HL-60 (cell line): ENCODE data around the gene DHX29.

ENCODE experiments used
- DNase-seq, 2 experiments: peaks; one replicate each; pipeline ENCODE4 v3.0.0-alpha.2; 2010 to 2020; ENCODE audit warnings: low read depth in 1 of 2, low spot score in 1 of 2
- H3K27ac ChIP-seq: fragments of 250-450 bp; sonication (Bioruptor Pico); replicated peaks from 2 replicates; pipeline ENCODE4 v1.5.1; 2020; ENCODE audit warnings: mild to moderate bottlenecking, moderate library complexity
- H3K27me3 ChIP-seq: fragments of 250-450 bp; sonication (Bioruptor Pico); 2 replicates; pipeline ENCODE4 v1.5.1; 2021; ENCODE audit warnings: mild to moderate bottlenecking, moderate library complexity; ENCODE audit not compliant: insufficient read depth, poor library complexity, severe bottlenecking
- H3K4me3 ChIP-seq: replicated peaks from 2 replicates; pipeline ENCODE4 v1.5.1; 2011; ENCODE audit warnings: mild to moderate bottlenecking, control low read depth, low read length; ENCODE audit not compliant: insufficient read depth
- GABPA ChIP-seq: IDR thresholded peaks from 2 replicates; pipeline ENCODE4 v1.6.1; 2012; ENCODE audit warnings: low read depth
- POLR2AphosphoS5 ChIP-seq: IDR thresholded peaks from 2 replicates; pipeline ENCODE4 v1.6.1; 2012; ENCODE audit warnings: low read depth
- REST ChIP-seq: IDR thresholded peaks from 2 replicates; pipeline ENCODE4 v1.6.1; 2012; ENCODE audit warnings: low read depth; ENCODE audit not compliant: insufficient replicate concordance
- SPI1 ChIP-seq: IDR thresholded peaks from 2 replicates; pipeline ENCODE4 v1.6.1; 2012; ENCODE audit warnings: low read depth, mild to moderate bottlenecking, borderline replicate concordance
- TF ChIP-seq, protein P1 (sequence below): IDR thresholded peaks from one replicate; pipeline ENCODE4 v1.5.1; 2011; ENCODE audit warnings: low read length, control low read depth, inconsistent platforms; ENCODE audit not compliant: insufficient read depth

DHX29 gene

GRCh38 chr5:55227664-55228430 lies 79.6 kb downstream of the DHX29 start:
- Histone ChIP-seq H3K27ac (no peak overlapping the region), H3K27me3 (peaks cover 49% of the 10 kb centered on the region), H3K4me3 (peak overlapping the region; percentile 32)
- DNase-seq = no peak
- TF ChIP-seq REST (no peak), POLR2AphosphoS5 (no peak), GABPA (no peak), SPI1 (no peak)
- TF ChIP-seq, protein P1, sequence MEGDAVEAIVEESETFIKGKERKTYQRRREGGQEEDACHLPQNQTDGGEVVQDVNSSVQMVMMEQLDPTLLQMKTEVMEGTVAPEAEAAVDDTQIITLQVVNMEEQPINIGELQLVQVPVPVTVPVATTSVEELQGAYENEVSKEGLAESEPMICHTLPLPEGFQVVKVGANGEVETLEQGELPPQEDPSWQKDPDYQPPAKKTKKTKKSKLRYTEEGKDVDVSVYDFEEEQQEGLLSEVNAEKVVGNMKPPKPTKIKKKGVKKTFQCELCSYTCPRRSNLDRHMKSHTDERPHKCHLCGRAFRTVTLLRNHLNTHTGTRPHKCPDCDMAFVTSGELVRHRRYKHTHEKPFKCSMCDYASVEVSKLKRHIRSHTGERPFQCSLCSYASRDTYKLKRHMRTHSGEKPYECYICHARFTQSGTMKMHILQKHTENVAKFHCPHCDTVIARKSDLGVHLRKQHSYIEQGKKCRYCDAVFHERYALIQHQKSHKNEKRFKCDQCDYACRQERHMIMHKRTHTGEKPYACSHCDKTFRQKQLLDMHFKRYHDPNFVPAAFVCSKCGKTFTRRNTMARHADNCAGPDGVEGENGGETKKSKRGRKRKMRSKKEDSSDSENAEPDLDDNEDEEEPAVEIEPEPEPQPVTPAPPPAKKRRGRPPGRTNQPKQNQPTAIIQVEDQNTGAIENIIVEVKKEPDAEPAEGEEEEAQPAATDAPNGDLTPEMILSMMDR = no peak

GRCh38 chr5:55226934-55227663 lies 80.4 kb downstream of the DHX29 start, which contains the start of gene MCIDAS:
TSS of gene MCIDAS (minus strand) at chr5:55227315. CDS start at chr5:55227138, 177 bp downstream.
- peak within 1 kb of the TSS; percentile 32 for H3K4me3 ChIP-seq
- DNase-seq = no peak
- peaks cover 46% of the 10 kb centered on the region for H3K27me3 ChIP-seq
- TF ChIP-seq REST = no peak
- TF ChIP-seq SPI1 = no peak
- TF ChIP-seq GABPA = no peak
- TF ChIP-seq, protein P1 = no peak
- TF ChIP-seq POLR2AphosphoS5 = no peak
- H3K27ac ChIP-seq = no peak within 1 kb of the TSS

- TF ChIP-seq SPI1 = no peak
- TF ChIP-seq, protein P1 = peak; percentile 26
- Histone ChIP-seq H3K27me3 (peaks cover 45% of the 10 kb centered on the region), H3K27ac (no peak overlapping the region), H3K4me3 (peak overlapping the region; percentile 32)
- DNase-seq = peak in 1 of 2 experiments; percentile 55
Measured at GRCh38 chr5:55226027-55226933, 81.2 kb downstream of the DHX29 start.
